IPS-NIHi11 (cell line): Measurements from ENCODE around the gene DEDD.
"Not testable (repeated sequence)": the region's sequence is repeated elsewhere in the genome, so short reads cannot be mapped to it uniquely, and the experiment has no call there.

ENCODE experiments used
- DNase-seq: peaks from one replicate; pipeline ENCODE4 v3.0.0; 2012; ENCODE audit warnings: mixed read lengths, low spot score

The DEDD gene

GRCh38 chr1:161122967-161123366, 9.5 kb downstream of the DEDD start:
- DNase-seq: no peak

- no peak for DNase-seq
Measured at GRCh38 chr1:161121834-161122233, 10.6 kb downstream of the DEDD start.

GRCh38 chr1:161121042-161121650, 11.3 kb downstream of the DEDD start:
- no peak for DNase-seq

GRCh38 chr1:161119092-161119903, 13.2 kb downstream of the DEDD start:
- DNase-seq: peak; percentile 64

GRCh38 chr1:161117759-161118581, 14.5 kb downstream of the DEDD start, which contains the start of the genes NIT1 and PFDN2:
NIT1 (plus strand) TSS chr1:161118105; CDS start chr1:161118177, 72 bp downstream.
PFDN2 (minus strand) TSS chr1:161118037; CDS start chr1:161118026, 11 bp downstream.
- peak; percentile 94 for DNase-seq

GRCh38 chr1:161115961-161116360, 16.5 kb downstream of the DEDD start:
- not testable (repeated sequence) for DNase-seq

- DNase-seq: no peak
Measured at GRCh38 chr1:161115132-161115711, 17.2 kb downstream of the DEDD start.

- no peak for DNase-seq
Measured at GRCh38 chr1:161114556-161114955, 17.9 kb downstream of the DEDD start.

- no peak for DNase-seq
Measured at GRCh38 chr1:161113915-161114314, 18.6 kb downstream of the DEDD start.

GRCh38 chr1:161111527-161111926, 20.9 kb downstream of the DEDD start:
- no peak for DNase-seq

GRCh38 chr1:161111117-161111516, 21.4 kb downstream of the DEDD start:
- DNase-seq: no peak

GRCh38 chr1:161106431-161106830, 26.0 kb downstream of the DEDD start:
- no peak for DNase-seq

- DNase-seq: no peak
Measured at GRCh38 chr1:161100556-161100955, 31.9 kb downstream of the DEDD start.

- DNase-seq: no peak
Measured at GRCh38 chr1:161099090-161099802, 33.2 kb downstream of the DEDD start.

GRCh38 chr1:161098210-161099068, 34.0 kb downstream of the DEDD start, which contains the start of gene KLHDC9:
KLHDC9 (plus strand) TSS chr1:161098361; CDS start chr1:161098536, 175 bp downstream.
- peak; percentile 97 for DNase-seq

GRCh38 chr1:161096530-161096929, 35.9 kb downstream of the DEDD start:
- DNase-seq: no peak

GRCh38 chr1:161096015-161096414, 36.5 kb downstream of the DEDD start:
- DNase-seq: no peak

GRCh38 chr1:161095230-161095629, 37.2 kb downstream of the DEDD start:
- DNase-seq: no peak

- DNase-seq: no peak
Measured at GRCh38 chr1:161094481-161094880, 38.0 kb downstream of the DEDD start.

GRCh38 chr1:161092621-161093028, 39.8 kb downstream of the DEDD start:
- no peak for DNase-seq
